GM23338 (cell line): ENCODE data around the gene NAA10. TPM values are rescaled to one million over a fixed set of nuclear protein-coding genes. Genes with fewer than 3 reads are reported as not detected.

ENCODE experiments used
- ATAC-seq: fragments of 200-7000 bp; cut with Tn5 transposase; 3 replicates; pipeline ENCODE4 v1.9.1; 2020
- DNase-seq: peaks from one replicate; pipeline ENCODE4 v3.0.0-alpha.2; 2015; ENCODE audit warnings: low spot score
- H2AFZ ChIP-seq: fragments of 200-600 bp; sonication (generic); 2 replicates; pipeline ENCODE4 v1.8.0; 2016; ENCODE audit warnings: antibody characterized with exemption, mild to moderate bottlenecking, moderate library complexity
- H3F3A ChIP-seq: fragments of 200-600 bp; sonication (generic); replicated peaks from 2 replicates; pipeline ENCODE4 v1.8.0; 2017; ENCODE audit warnings: antibody characterized with exemption, mixed run types, low read depth
- H3K27ac ChIP-seq: fragments of 200-600 bp; sonication (generic); 2 replicates; pipeline ENCODE4 v1.6.1; 2016; ENCODE audit warnings: low read depth
- H3K27me3 ChIP-seq: fragments of 200-600 bp; sonication (generic); 2 replicates; pipeline ENCODE4 v1.8.0; 2016; ENCODE audit warnings: mild to moderate bottlenecking, mixed run types, moderate library complexity; ENCODE audit not compliant: insufficient read depth
- H3K36me3 ChIP-seq: fragments of 200-600 bp; sonication (generic); 2 replicates; pipeline ENCODE4 v1.8.0; 2016; ENCODE audit warnings: mild to moderate bottlenecking; ENCODE audit not compliant: insufficient read depth
- H3K4me1 ChIP-seq: fragments of 200-600 bp; sonication (generic); 2 replicates; pipeline ENCODE4 v1.8.0; 2016; ENCODE audit warnings: mild to moderate bottlenecking, moderate library complexity; ENCODE audit not compliant: insufficient read depth
- H3K4me2 ChIP-seq: fragments of 200-600 bp; sonication (generic); 2 replicates; pipeline ENCODE4 v1.7.1; 2017; ENCODE audit warnings: mixed run types
- H3K4me3 ChIP-seq: fragments of 200-600 bp; sonication (generic); 2 replicates; pipeline ENCODE4 v1.6.1; 2016; ENCODE audit warnings: mixed run types
- H3K79me2 ChIP-seq: fragments of 200-600 bp; sonication (generic); replicated peaks from 2 replicates; pipeline ENCODE4 v1.8.0; 2017; ENCODE audit warnings: mild to moderate bottlenecking; ENCODE audit not compliant: insufficient read depth
- H3K9me2 ChIP-seq: fragments of 200-600 bp; sonication (generic); 2 replicates; pipeline ENCODE4 v1.8.0; 2017; ENCODE audit not compliant: insufficient read depth
- H4K20me1 ChIP-seq: fragments of 200-600 bp; sonication (generic); replicated peaks from 2 replicates; pipeline ENCODE4 v1.8.0; 2017; ENCODE audit warnings: mild to moderate bottlenecking; ENCODE audit not compliant: insufficient read depth
- H3K27ac Mint-ChIP-seq: 2 replicates; pipeline ENCODE4 v1.8.0; 2020; ENCODE audit warnings: inconsistent platforms, mild to moderate bottlenecking, moderate library complexity, mixed read lengths
- H3K27me3 Mint-ChIP-seq: 3 replicates; pipeline ENCODE4 v1.8.0; 2022; ENCODE audit warnings: low read depth, mild to moderate bottlenecking, moderate library complexity, mixed read lengths, inconsistent platforms; ENCODE audit not compliant: insufficient read depth, poor library complexity
- H3K36me3 Mint-ChIP-seq: 3 replicates; pipeline ENCODE4 v1.8.0; 2021; ENCODE audit warnings: low read depth, mild to moderate bottlenecking, inconsistent platforms, moderate library complexity, mixed read lengths
- H3K4me1 Mint-ChIP-seq: 3 replicates; pipeline ENCODE4 v1.8.0; 2020; ENCODE audit warnings: mild to moderate bottlenecking, inconsistent platforms, mixed read lengths
- H3K4me3 Mint-ChIP-seq: 3 replicates; pipeline ENCODE4 v1.8.0; 2021; ENCODE audit warnings: moderate library complexity, mild to moderate bottlenecking, inconsistent platforms, mixed read lengths
- H3K9me3 Mint-ChIP-seq: 3 replicates; pipeline ENCODE4 v1.8.0; 2020; ENCODE audit warnings: moderate library complexity, mild to moderate bottlenecking, inconsistent platforms, mixed read lengths
- CREB1 ChIP-seq: fragments of 250-450 bp; sonication (Bioruptor Pico); IDR thresholded peaks from 2 replicates; pipeline ENCODE4 v1.5.0; 2020; ENCODE audit warnings: low read depth, mild to moderate bottlenecking, moderate library complexity
- CTCF ChIP-seq, 2 experiments: fragments of 200-600 bp in 1 of 2; sonication (generic) in 1 of 2; conservative IDR thresholded peaks; 2 replicates each; pipeline versions ENCODE4 v1.5.1 to v1.6.1; 2016 to 2017; ENCODE audit warnings: antibody characterized with exemption in 2 of 2, low read depth in 2 of 2, mild to moderate bottlenecking in 2 of 2, moderate library complexity in 1 of 2
- EZH2 ChIP-seq: fragments of 200-600 bp; sonication (generic); IDR thresholded peaks from one replicate; pipeline ENCODE4 v1.8.0; 2017; ENCODE audit warnings: antibody characterized with exemption, mild to moderate bottlenecking, low read depth; ENCODE audit not compliant: unreplicated experiment
- EZH2phosphoT487 ChIP-seq: fragments of 200-600 bp; sonication (generic); IDR thresholded peaks from one replicate; pipeline ENCODE4 v1.8.1; 2018; ENCODE audit warnings: antibody characterized with exemption; ENCODE audit not compliant: unreplicated experiment
- JUNB ChIP-seq: IDR thresholded peaks from one replicate; pipeline ENCODE4 v1.6.1; 2016; ENCODE audit warnings: antibody characterized with exemption; ENCODE audit not compliant: unreplicated experiment
- NANOG ChIP-seq: IDR thresholded peaks from 2 replicates; pipeline ENCODE4 v1.6.1; 2016; ENCODE audit warnings: antibody characterized with exemption, borderline replicate concordance
- POLR2AphosphoS5 ChIP-seq: IDR thresholded peaks from 2 replicates; pipeline ENCODE4 v1.6.1; 2016; ENCODE audit warnings: antibody characterized with exemption, low read depth
- REST ChIP-seq: IDR thresholded peaks from one replicate; pipeline ENCODE4 v1.6.1; 2018; ENCODE audit warnings: antibody characterized with exemption; ENCODE audit not compliant: unreplicated experiment
- STAT1 ChIP-seq: IDR thresholded peaks from one replicate; pipeline ENCODE4 v1.6.1; 2016; ENCODE audit warnings: antibody characterized with exemption; ENCODE audit not compliant: unreplicated experiment
- ZNF114 ChIP-seq: fragments of 250-450 bp; sonication (Bioruptor Pico); IDR thresholded peaks from 2 replicates; pipeline ENCODE4 v1.5.0; 2020; ENCODE audit warnings: mild to moderate bottlenecking, moderate library complexity
- ZNF331 ChIP-seq: fragments of 250-450 bp; sonication (Bioruptor Pico); IDR thresholded peaks from 2 replicates; pipeline ENCODE4 v1.5.0; 2020; ENCODE audit warnings: low read depth, mild to moderate bottlenecking, moderate library complexity
- polyA plus RNA-seq: library from polyadenylated mRNA; unstranded; fragments of >200 nt; fragmentation: Nextera tagmentation; extraction: Ambion mirVana; gene quantifications from 2 replicates; pipeline ENCODE4 v1.2.1, GENCODE V29; 2016
- total RNA-seq: library from RNA; depleted of rRNA; stranded (reverse); fragments of >200 nt; shearing (Covaris generic); gene quantifications from 2 replicates; pipeline ENCODE4 v1.2.3, GENCODE V29; 2014
- TF ChIP-seq, protein P1 (sequence below): fragments of 250-450 bp; sonication (Bioruptor Pico); IDR thresholded peaks from 2 replicates; pipeline ENCODE4 v1.5.0; 2020; ENCODE audit warnings: mild to moderate bottlenecking, moderate library complexity
- TF ChIP-seq, protein P2 (sequence below): IDR thresholded peaks from 2 replicates; pipeline ENCODE4 v1.6.1; 2016; ENCODE audit warnings: antibody characterized with exemption

The NAA10 gene
- total and polyA plus RNA-seq, 2 experiments from 2014 or later = 136 to 145 TPM

GRCh38 chrX:153952373-153953026 is 17.7 kb upstream of the NAA10 start:
- Mint-ChIP-seq H3K27ac (peak overlapping the region; percentile 74), H3K9me3 (no peaks in the 10 kb centered on the region)
- H3K36me3 ChIP-seq = no peaks in the 10 kb centered on the region; the same call in 1 of the 2 replicates

More at GRCh38 chrX:153952373-153953026, 17.7 kb upstream of the NAA10 start:
- DNase-seq (no peak), ATAC-seq (no peak)
- TF ChIP-seq CTCF (conservative IDR thresholded peaks at IDR 0.05; ENCODE audit: low read depth in 2 of 2) (no peak), EZH2phosphoT487 (no peak), ZNF114 (CRISPR knock-in tag) (no peak), CREB1 (CRISPR knock-in tag) (no peak), ZNF331 (CRISPR knock-in tag) (no peak), REST (no peak), JUNB (no peak), STAT1 (no peak), NANOG (no peak), EZH2 (no peak), POLR2AphosphoS5 (no peak)
- TF ChIP-seq, protein P1, sequence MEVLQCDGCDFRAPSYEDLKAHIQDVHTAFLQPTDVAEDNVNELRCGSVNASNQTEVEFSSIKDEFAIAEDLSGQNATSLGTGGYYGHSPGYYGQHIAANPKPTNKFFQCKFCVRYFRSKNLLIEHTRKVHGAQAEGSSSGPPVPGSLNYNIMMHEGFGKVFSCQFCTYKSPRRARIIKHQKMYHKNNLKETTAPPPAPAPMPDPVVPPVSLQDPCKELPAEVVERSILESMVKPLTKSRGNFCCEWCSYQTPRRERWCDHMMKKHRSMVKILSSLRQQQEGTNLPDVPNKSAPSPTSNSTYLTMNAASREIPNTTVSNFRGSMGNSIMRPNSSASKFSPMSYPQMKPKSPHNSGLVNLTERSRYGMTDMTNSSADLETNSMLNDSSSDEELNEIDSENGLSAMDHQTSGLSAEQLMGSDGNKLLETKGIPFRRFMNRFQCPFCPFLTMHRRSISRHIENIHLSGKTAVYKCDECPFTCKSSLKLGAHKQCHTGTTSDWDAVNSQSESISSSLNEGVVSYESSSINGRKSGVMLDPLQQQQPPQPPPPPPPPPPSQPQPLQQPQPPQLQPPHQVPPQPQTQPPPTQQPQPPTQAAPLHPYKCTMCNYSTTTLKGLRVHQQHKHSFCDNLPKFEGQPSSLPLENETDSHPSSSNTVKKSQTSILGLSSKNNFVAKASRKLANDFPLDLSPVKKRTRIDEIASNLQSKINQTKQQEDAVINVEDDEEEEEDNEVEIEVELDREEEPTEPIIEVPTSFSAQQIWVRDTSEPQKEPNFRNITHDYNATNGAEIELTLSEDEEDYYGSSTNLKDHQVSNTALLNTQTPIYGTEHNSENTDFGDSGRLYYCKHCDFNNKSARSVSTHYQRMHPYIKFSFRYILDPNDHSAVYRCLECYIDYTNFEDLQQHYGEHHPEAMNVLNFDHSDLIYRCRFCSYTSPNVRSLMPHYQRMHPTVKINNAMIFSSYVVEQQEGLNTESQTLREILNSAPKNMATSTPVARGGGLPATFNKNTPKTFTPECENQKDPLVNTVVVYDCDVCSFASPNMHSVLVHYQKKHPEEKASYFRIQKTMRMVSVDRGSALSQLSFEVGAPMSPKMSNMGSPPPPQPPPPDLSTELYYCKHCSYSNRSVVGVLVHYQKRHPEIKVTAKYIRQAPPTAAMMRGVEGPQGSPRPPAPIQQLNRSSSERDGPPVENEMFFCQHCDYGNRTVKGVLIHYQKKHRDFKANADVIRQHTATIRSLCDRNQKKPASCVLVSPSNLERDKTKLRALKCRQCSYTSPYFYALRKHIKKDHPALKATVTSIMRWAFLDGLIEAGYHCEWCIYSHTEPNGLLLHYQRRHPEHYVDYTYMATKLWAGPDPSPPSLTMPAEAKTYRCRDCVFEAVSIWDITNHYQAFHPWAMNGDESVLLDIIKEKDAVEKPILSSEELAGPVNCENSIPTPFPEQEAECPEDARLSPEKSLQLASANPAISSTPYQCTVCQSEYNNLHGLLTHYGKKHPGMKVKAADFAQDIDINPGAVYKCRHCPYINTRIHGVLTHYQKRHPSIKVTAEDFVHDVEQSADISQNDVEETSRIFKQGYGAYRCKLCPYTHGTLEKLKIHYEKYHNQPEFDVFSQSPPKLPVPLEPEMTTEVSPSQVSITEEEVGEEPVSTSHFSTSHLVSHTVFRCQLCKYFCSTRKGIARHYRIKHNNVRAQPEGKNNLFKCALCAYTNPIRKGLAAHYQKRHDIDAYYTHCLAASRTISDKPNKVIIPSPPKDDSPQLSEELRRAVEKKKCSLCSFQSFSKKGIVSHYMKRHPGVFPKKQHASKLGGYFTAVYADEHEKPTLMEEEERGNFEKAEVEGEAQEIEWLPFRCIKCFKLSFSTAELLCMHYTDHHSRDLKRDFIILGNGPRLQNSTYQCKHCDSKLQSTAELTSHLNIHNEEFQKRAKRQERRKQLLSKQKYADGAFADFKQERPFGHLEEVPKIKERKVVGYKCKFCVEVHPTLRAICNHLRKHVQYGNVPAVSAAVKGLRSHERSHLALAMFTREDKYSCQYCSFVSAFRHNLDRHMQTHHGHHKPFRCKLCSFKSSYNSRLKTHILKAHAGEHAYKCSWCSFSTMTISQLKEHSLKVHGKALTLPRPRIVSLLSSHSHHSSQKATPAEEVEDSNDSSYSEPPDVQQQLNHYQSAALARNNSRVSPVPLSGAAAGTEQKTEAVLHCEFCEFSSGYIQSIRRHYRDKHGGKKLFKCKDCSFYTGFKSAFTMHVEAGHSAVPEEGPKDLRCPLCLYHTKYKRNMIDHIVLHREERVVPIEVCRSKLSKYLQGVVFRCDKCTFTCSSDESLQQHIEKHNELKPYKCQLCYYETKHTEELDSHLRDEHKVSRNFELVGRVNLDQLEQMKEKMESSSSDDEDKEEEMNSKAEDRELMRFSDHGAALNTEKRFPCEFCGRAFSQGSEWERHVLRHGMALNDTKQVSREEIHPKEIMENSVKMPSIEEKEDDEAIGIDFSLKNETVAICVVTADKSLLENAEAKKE (CRISPR knock-in tag) = no peak
- TF ChIP-seq, protein P2, sequence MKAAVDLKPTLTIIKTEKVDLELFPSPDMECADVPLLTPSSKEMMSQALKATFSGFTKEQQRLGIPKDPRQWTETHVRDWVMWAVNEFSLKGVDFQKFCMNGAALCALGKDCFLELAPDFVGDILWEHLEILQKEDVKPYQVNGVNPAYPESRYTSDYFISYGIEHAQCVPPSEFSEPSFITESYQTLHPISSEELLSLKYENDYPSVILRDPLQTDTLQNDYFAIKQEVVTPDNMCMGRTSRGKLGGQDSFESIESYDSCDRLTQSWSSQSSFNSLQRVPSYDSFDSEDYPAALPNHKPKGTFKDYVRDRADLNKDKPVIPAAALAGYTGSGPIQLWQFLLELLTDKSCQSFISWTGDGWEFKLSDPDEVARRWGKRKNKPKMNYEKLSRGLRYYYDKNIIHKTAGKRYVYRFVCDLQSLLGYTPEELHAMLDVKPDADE = no peak
- Histone ChIP-seq H3K4me2 (no peak overlapping the region), H3F3A (no peaks in the 10 kb centered on the region), H3K4me3 (no peak overlapping the region), H3K27me3 (no peaks in the 10 kb centered on the region), H2AFZ (no peak overlapping the region), H3K79me2 (no peaks in the 10 kb centered on the region), H3K27ac (no peak overlapping the region), H4K20me1 (no peaks in the 10 kb centered on the region), H3K4me1 (no peaks in the 10 kb centered on the region; the same call in 1 of the 2 replicates), H3K9me2 (no peaks in the 10 kb centered on the region)
- Mint-ChIP-seq H3K27me3 (peaks cover 2% of the 10 kb centered on the region), H3K36me3 (peaks cover 71% of the 10 kb centered on the region), H3K4me1 (peaks cover 15% of the 10 kb centered on the region), H3K4me3 (no peak overlapping the region)
